ENCODE data around the gene CCDC28A. TPM values are rescaled to one million over a fixed set of nuclear protein-coding genes. Genes with fewer than 3 reads are reported as not detected.

CCDC28A gene
- total and polyA plus RNA-seq, 2 donors (not counting 1 experiment from before 2014, with no cell fraction given): 15.2 to 22.0 TPM

DNA sequence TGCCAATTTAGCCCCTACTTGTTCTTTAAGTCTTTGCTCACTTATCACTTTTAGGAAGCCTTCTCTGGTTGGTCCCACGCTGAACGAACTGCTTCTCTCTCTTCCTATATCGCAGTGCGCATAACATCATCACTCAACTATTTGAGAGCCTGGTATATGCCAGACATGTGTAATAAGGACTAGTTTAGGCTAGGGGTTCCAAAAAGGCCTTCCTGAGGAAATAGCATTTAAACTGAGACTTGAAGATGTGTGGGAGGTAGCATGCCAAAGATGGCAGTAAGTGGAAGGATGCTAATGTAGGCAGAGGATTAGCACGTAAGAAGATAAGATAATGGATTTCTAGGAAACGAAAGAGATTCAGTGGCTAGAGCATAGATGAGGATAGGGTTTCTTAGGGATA lies 4.8 kb downstream of the CCDC28A start:
- Histone ChIP-seq H3K27me3 (ENCODE audit: control insufficient read depth, insufficient read depth, low read length) (no peaks in the 10 kb centered on the region), H3K27ac (ENCODE audit: insufficient read depth, low read length) (no peak overlapping the region), H3K36me3 (ENCODE audit: control insufficient read depth, insufficient read depth, low read length) (no peaks in the 10 kb centered on the region), H4K20me1 (ENCODE audit: control insufficient read depth, extremely low read depth, insufficient read depth, low read length) (no peaks in the 10 kb centered on the region), H3K4me2 (ENCODE audit: extremely low read depth, insufficient read depth, low read length) (no peak overlapping the region), H3K4me1 (ENCODE audit: control insufficient read depth, extremely low read depth, insufficient read depth, low read length) (no peaks in the 10 kb centered on the region), H3K9ac (ENCODE audit: insufficient read depth, low read length) (no peak overlapping the region), H3K9me3 (ENCODE audit: control insufficient read depth, insufficient read depth, low read depth, low read length) (no peaks in the 10 kb centered on the region), H3K79me2 (ENCODE audit: control insufficient read depth, insufficient read depth, low read length) (peaks cover 1% of the 10 kb centered on the region), H3K4me3 (replicated peaks in 1 of 4; ENCODE audit: control extremely low read depth in 1 of 4, insufficient read depth in 1 of 4, low read depth in 3 of 4, low read length in 4 of 4) (no peak overlapping the region), H2AFZ (ENCODE audit: low read length) (no peak overlapping the region)
- TF ChIP-seq EZH2 (IDR thresholded peaks at IDR 0.05; ENCODE audit: low read length, missing control alignments): no peak
- TF ChIP-seq CTCF (conservative IDR thresholded peaks at IDR 0.05 in 1 of 2, IDR thresholded peaks at IDR 0.05 in 1 of 2; ENCODE audit: low read depth in 1 of 2, low read length in 2 of 2): no peak
- no peak for DNase-seq (ENCODE audit: low read depth in 2 of 2)

DNA sequence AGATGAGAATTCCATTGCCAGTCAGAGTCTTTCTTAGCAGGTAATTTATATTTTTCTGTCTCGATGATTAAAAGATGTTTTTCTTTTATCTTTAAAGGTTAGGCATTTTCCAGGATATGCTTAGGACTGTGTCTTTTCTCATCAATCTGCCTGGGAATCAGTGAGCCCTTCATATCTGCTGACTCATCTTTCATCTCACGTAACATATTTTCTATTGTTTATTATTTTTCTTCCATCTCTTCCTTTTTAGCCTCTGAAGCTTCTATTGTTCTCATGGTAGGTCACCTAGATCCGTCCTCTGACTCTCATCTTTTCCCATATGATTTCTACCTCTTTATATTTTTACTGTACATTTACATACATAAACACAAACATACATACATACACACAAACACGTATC lies 8.7 kb downstream of the CCDC28A start:
- Histone ChIP-seq H3K4me3 (replicated peaks in 1 of 4; ENCODE audit: control extremely low read depth in 1 of 4, insufficient read depth in 1 of 4, low read depth in 3 of 4, low read length in 4 of 4) (no peak overlapping the region), H2AFZ (ENCODE audit: low read length) (no peak overlapping the region), H3K79me2 (ENCODE audit: control insufficient read depth, insufficient read depth, low read length) (no peaks in the 10 kb centered on the region), H4K20me1 (ENCODE audit: control insufficient read depth, extremely low read depth, insufficient read depth, low read length) (no peaks in the 10 kb centered on the region), H3K36me3 (ENCODE audit: control insufficient read depth, insufficient read depth, low read length) (no peaks in the 10 kb centered on the region), H3K4me2 (ENCODE audit: extremely low read depth, insufficient read depth, low read length) (no peak overlapping the region), H3K9me3 (ENCODE audit: control insufficient read depth, insufficient read depth, low read depth, low read length) (no peaks in the 10 kb centered on the region), H3K27me3 (ENCODE audit: control insufficient read depth, insufficient read depth, low read length) (no peaks in the 10 kb centered on the region), H3K27ac (ENCODE audit: insufficient read depth, low read length) (no peak overlapping the region), H3K9ac (ENCODE audit: insufficient read depth, low read length) (no peak overlapping the region), H3K4me1 (ENCODE audit: control insufficient read depth, extremely low read depth, insufficient read depth, low read length) (no peaks in the 10 kb centered on the region)
- DNase-seq (ENCODE audit: low read depth in 2 of 2): no peak
- TF ChIP-seq EZH2 (IDR thresholded peaks at IDR 0.05; ENCODE audit: low read length, missing control alignments): no peak
- TF ChIP-seq CTCF (conservative IDR thresholded peaks at IDR 0.05 in 1 of 2, IDR thresholded peaks at IDR 0.05 in 1 of 2; ENCODE audit: low read depth in 1 of 2, low read length in 2 of 2): no peak

DNA sequence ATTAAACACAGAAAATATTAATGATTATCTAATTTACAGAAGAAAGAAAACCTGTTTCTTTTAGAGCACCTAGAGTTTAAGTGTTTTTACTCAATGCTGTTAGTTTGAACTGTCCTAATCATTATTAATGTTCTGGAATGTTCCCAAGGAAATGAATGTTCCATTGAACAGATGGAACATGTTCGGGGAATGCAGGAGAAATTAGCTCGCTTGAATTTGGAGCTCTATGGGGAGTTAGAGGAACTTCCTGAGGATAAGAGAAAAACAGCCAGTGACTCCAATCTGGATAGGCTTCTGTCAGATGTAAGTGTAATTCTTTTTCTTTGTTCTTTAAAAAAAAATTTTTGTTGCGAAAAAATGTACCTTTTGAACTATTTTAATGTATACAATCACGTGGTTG lies 11.5 kb downstream of the CCDC28A start:
- Histone ChIP-seq H3K4me1 (ENCODE audit: control insufficient read depth, extremely low read depth, insufficient read depth, low read length) (no peaks in the 10 kb centered on the region), H3K9ac (ENCODE audit: insufficient read depth, low read length) (no peak overlapping the region), H4K20me1 (ENCODE audit: control insufficient read depth, extremely low read depth, insufficient read depth, low read length) (no peaks in the 10 kb centered on the region), H3K27me3 (ENCODE audit: control insufficient read depth, insufficient read depth, low read length) (no peaks in the 10 kb centered on the region), H3K36me3 (ENCODE audit: control insufficient read depth, insufficient read depth, low read length) (no peaks in the 10 kb centered on the region), H2AFZ (ENCODE audit: low read length) (no peak overlapping the region), H3K4me2 (ENCODE audit: extremely low read depth, insufficient read depth, low read length) (no peak overlapping the region), H3K9me3 (ENCODE audit: control insufficient read depth, insufficient read depth, low read depth, low read length) (no peaks in the 10 kb centered on the region), H3K4me3 (replicated peaks in 1 of 4; ENCODE audit: control extremely low read depth in 1 of 4, insufficient read depth in 1 of 4, low read depth in 3 of 4, low read length in 4 of 4) (no peak overlapping the region), H3K27ac (ENCODE audit: insufficient read depth, low read length) (no peak overlapping the region), H3K79me2 (ENCODE audit: control insufficient read depth, insufficient read depth, low read length) (no peaks in the 10 kb centered on the region)
- DNase-seq (ENCODE audit: low read depth in 2 of 2): no peak
- TF ChIP-seq CTCF (conservative IDR thresholded peaks at IDR 0.05 in 1 of 2, IDR thresholded peaks at IDR 0.05 in 1 of 2; ENCODE audit: low read depth in 1 of 2, low read length in 2 of 2): no peak
- no peak for TF ChIP-seq EZH2 (IDR thresholded peaks at IDR 0.05; ENCODE audit: low read length, missing control alignments)

Data from fibroblast of lung (primary cell).